Stomach smooth muscle (tissue), 2 donors: ENCODE measurements around the gene ARHGEF11.

Experiments used
- H3K27ac ChIP-seq: one replicate; pipeline ENCODE4 v1.7.0; 2013; ENCODE audit warnings: mild to moderate bottlenecking, low read length, inconsistent platforms
- H3K27me3 ChIP-seq, 2 donors: one replicate each; pipeline ENCODE4 v1.7.0; 2013; ENCODE audit warnings: low read length in 2 of 2; ENCODE audit not compliant: insufficient read depth in 2 of 2, control insufficient read depth in 1 of 2
- H3K36me3 ChIP-seq, 2 donors: one replicate each; pipeline ENCODE4 v1.7.0; 2013; ENCODE audit warnings: low read length in 2 of 2; ENCODE audit not compliant: control insufficient read depth in 2 of 2, insufficient read depth in 2 of 2
- H3K4me1 ChIP-seq: one replicate; pipeline ENCODE4 v1.7.0; 2013; ENCODE audit warnings: low read length; ENCODE audit not compliant: control insufficient read depth, insufficient read depth
- H3K4me3 ChIP-seq, 2 donors: one replicate each; pipeline ENCODE4 v1.7.0; 2013; ENCODE audit warnings: low read length in 2 of 2
- H3K9ac ChIP-seq, 2 donors: one replicate each; pipeline ENCODE4 v1.7.0; 2013; ENCODE audit warnings: low read length in 2 of 2, mild to moderate bottlenecking in 1 of 2
- H3K9me3 ChIP-seq, 2 donors: one replicate each; pipeline ENCODE4 v1.7.0; 2013; ENCODE audit warnings: low read length in 2 of 2; ENCODE audit not compliant: control insufficient read depth in 2 of 2
- donor health status: healthy.
- donor health status: Pancreatic carcinoma.

Gene ARHGEF11

GRCh38 chr1:156957634-156958033 is 87.9 kb downstream of the ARHGEF11 start:
- H3K27ac ChIP-seq = no peak overlapping the region

GRCh38 chr1:156956333-156956732 is 89.2 kb downstream of the ARHGEF11 start:
- H3K4me1 ChIP-seq = no peaks in the 10 kb centered on the region
- H3K27ac ChIP-seq = no peak overlapping the region
- peaks cover 63 to 70% of the 10 kb centered on the region in 2 donors for H3K36me3 ChIP-seq
- no peak overlapping the region for H3K9ac ChIP-seq
- H3K9me3 ChIP-seq = no peaks in the 10 kb centered on the region
- H3K27me3 ChIP-seq = no peaks in the 10 kb centered on the region
- H3K4me3 ChIP-seq = no peak overlapping the region

More at GRCh38 chr1:156957634-156958033, 87.9 kb downstream of the ARHGEF11 start:
- Histone ChIP-seq H3K9ac (no peak overlapping the region), H3K36me3 (peaks cover 59 to 68% of the 10 kb centered on the region in 2 donors), H3K4me3 (no peak overlapping the region), H3K27me3 (no peaks in the 10 kb centered on the region), H3K4me1 (no peaks in the 10 kb centered on the region), H3K9me3 (no peaks in the 10 kb centered on the region)

GRCh38 chr1:156953571-156953970 is 92.0 kb downstream of the ARHGEF11 start:
- no peaks in the 10 kb centered on the region for H3K9me3 ChIP-seq

GRCh38 chr1:156951371-156951770 is 94.2 kb downstream of the ARHGEF11 start:
- H3K9ac ChIP-seq = no peak overlapping the region
- no peak overlapping the region for H3K27ac ChIP-seq
- H3K36me3 ChIP-seq = peaks cover 56 to 74% of the 10 kb centered on the region in 2 donors
- H3K27me3 ChIP-seq = no peaks in the 10 kb centered on the region
- no peaks in the 10 kb centered on the region for H3K9me3 ChIP-seq
- no peaks in the 10 kb centered on the region for H3K4me1 ChIP-seq
- H3K4me3 ChIP-seq = no peak overlapping the region

More at GRCh38 chr1:156953571-156953970, 92.0 kb downstream of the ARHGEF11 start:
- Histone ChIP-seq H3K27me3 (no peaks in the 10 kb centered on the region), H3K9ac (no peak overlapping the region), H3K36me3 (peaks cover 60 to 76% of the 10 kb centered on the region in 2 donors), H3K4me1 (no peaks in the 10 kb centered on the region), H3K27ac (no peak overlapping the region), H3K4me3 (no peak overlapping the region)

GRCh38 chr1:156949127-156949526 is 96.4 kb downstream of the ARHGEF11 start:
- Histone ChIP-seq H3K4me1 (no peaks in the 10 kb centered on the region), H3K9ac (no peak overlapping the region), H3K27me3 (no peaks in the 10 kb centered on the region), H3K9me3 (no peaks in the 10 kb centered on the region), H3K4me3 (no peak overlapping the region), H3K36me3 (peaks cover 62 to 80% of the 10 kb centered on the region in 2 donors), H3K27ac (no peak overlapping the region)

- Histone ChIP-seq H3K9ac (no peak overlapping the region), H3K27me3 (no peaks in the 10 kb centered on the region), H3K4me3 (no peak overlapping the region), H3K9me3 (no peaks in the 10 kb centered on the region), H3K36me3 (peaks cover 67 to 84% of the 10 kb centered on the region in 2 donors), H3K4me1 (no peaks in the 10 kb centered on the region), H3K27ac (no peak overlapping the region)
Measured at GRCh38 chr1:156948708-156949107, 96.8 kb downstream of the ARHGEF11 start.

- Histone ChIP-seq H3K27ac (no peak overlapping the region), H3K4me1 (no peaks in the 10 kb centered on the region), H3K9ac (no peak overlapping the region), H3K36me3 (peaks cover 70 to 86% of the 10 kb centered on the region in 2 donors), H3K27me3 (no peaks in the 10 kb centered on the region), H3K4me3 (no peak overlapping the region), H3K9me3 (no peaks in the 10 kb centered on the region)
Measured at GRCh38 chr1:156947818-156948525, 97.6 kb downstream of the ARHGEF11 start.

GRCh38 chr1:156947127-156947526 is 98.4 kb downstream of the ARHGEF11 start:
- H3K4me3 ChIP-seq = no peak overlapping the region
- peaks cover 71 to 87% of the 10 kb centered on the region in 2 donors for H3K36me3 ChIP-seq
- no peak overlapping the region for H3K27ac ChIP-seq
- no peaks in the 10 kb centered on the region for H3K9me3 ChIP-seq
- no peak overlapping the region for H3K9ac ChIP-seq
- H3K4me1 ChIP-seq = no peaks in the 10 kb centered on the region
- no peaks in the 10 kb centered on the region for H3K27me3 ChIP-seq

- H3K9ac ChIP-seq = no peak overlapping the region
- no peaks in the 10 kb centered on the region for H3K9me3 ChIP-seq
- H3K27ac ChIP-seq = no peak overlapping the region
- no peaks in the 10 kb centered on the region for H3K4me1 ChIP-seq
- H3K27me3 ChIP-seq = no peaks in the 10 kb centered on the region
- peaks cover 71 to 88% of the 10 kb centered on the region in 2 donors for H3K36me3 ChIP-seq
- no peak overlapping the region for H3K4me3 ChIP-seq
Measured at GRCh38 chr1:156945881-156946661, 99.5 kb downstream of the ARHGEF11 start.

- H3K27me3 ChIP-seq = no peaks in the 10 kb centered on the region
- H3K4me3 ChIP-seq = no peak overlapping the region
- H3K9me3 ChIP-seq = no peaks in the 10 kb centered on the region
- peaks cover 71 to 91% of the 10 kb centered on the region in 2 donors for H3K36me3 ChIP-seq
- no peaks in the 10 kb centered on the region for H3K4me1 ChIP-seq
- H3K27ac ChIP-seq = no peak overlapping the region
- no peak overlapping the region for H3K9ac ChIP-seq
Measured at GRCh38 chr1:156944848-156945247, 100.7 kb downstream of the ARHGEF11 start.

- H3K4me3 ChIP-seq = no peak overlapping the region
- no peak overlapping the region for H3K27ac ChIP-seq
- no peak overlapping the region for H3K9ac ChIP-seq
- H3K4me1 ChIP-seq = no peaks in the 10 kb centered on the region
- no peaks in the 10 kb centered on the region for H3K9me3 ChIP-seq
- no peaks in the 10 kb centered on the region for H3K27me3 ChIP-seq
- H3K36me3 ChIP-seq = peaks cover 74 to 91% of the 10 kb centered on the region in 2 donors
Measured at GRCh38 chr1:156944268-156944667, 101.3 kb downstream of the ARHGEF11 start.
